Neural crest cell (in vitro differentiated cells): ENCODE results near the gene ATRNL1. TPM values are rescaled to one million over a fixed set of nuclear protein-coding genes. Genes with fewer than 3 reads are reported as not detected.
A peak's percentile ranks its signal among the peaks of the same experiment; 100 is the strongest.
"Not testable (repeated sequence)": the region's sequence is repeated elsewhere in the genome, so short reads cannot be mapped to it uniquely, and the experiment has no call there.

Source experiments
- DNase-seq: peaks from one replicate; pipeline ENCODE4 v3.0.0; 2021; ENCODE audit warnings: low read depth, mixed read lengths, low spot score
- H3K27ac Mint-ChIP-seq: one replicate; pipeline ENCODE4 v1.8.0; 2021; ENCODE audit warnings: mild to moderate bottlenecking, mixed read lengths; ENCODE audit not compliant: unreplicated experiment
- H3K27me3 Mint-ChIP-seq: 2 replicates; pipeline ENCODE4 v1.8.0; 2021; ENCODE audit warnings: low read depth, mild to moderate bottlenecking, mixed read lengths
- H3K36me3 Mint-ChIP-seq: 2 replicates; pipeline ENCODE4 v1.8.0; 2021; ENCODE audit warnings: low read depth, mild to moderate bottlenecking, mixed read lengths
- H3K4me1 Mint-ChIP-seq: 2 replicates; pipeline ENCODE4 v1.8.0; 2021; ENCODE audit warnings: mixed read lengths
- H3K4me3 Mint-ChIP-seq: one replicate; pipeline ENCODE4 v1.8.0; 2021; ENCODE audit warnings: mild to moderate bottlenecking, mixed read lengths
- H3K9me3 Mint-ChIP-seq: 2 replicates; pipeline ENCODE4 v1.8.0; 2021; ENCODE audit warnings: mixed read lengths
- CTCF ChIP-seq: fragments of 200-600 bp; sonication (generic); conservative IDR thresholded peaks from 2 replicates; pipeline ENCODE4 v1.5.0; 2021; ENCODE audit warnings: antibody characterized with exemption, mild to moderate bottlenecking
- total RNA-seq: library from RNA; stranded (reverse); gene quantifications from 2 replicates; pipeline ENCODE4 v1.2.1, GENCODE V29; 2021

The ATRNL1 gene
- total RNA-seq, 1 donor from 2014 or later, result 46.9 TPM

- H3K4me1 Mint-ChIP-seq, result peaks cover 15% of the 10 kb centered on the region
- no peak for DNase-seq
- no peaks in the 10 kb centered on the region for H3K27me3 Mint-ChIP-seq
- no peak overlapping the region for H3K4me3 Mint-ChIP-seq
- H3K9me3 Mint-ChIP-seq, result peaks cover 7% of the 10 kb centered on the region
- no peak for TF ChIP-seq CTCF
- peaks cover 8% of the 10 kb centered on the region for H3K36me3 Mint-ChIP-seq
- no peak overlapping the region for H3K27ac Mint-ChIP-seq
Measured at GRCh38 chr10:115827231-115828009, 734.3 kb downstream of the ATRNL1 start.

GRCh38 chr10:115828182-115828581 is 735.0 kb downstream of the ATRNL1 start:
- not testable (repeated sequence) for H3K27ac Mint-ChIP-seq, H3K4me3 Mint-ChIP-seq, DNase-seq, H3K27me3 Mint-ChIP-seq, H3K36me3 Mint-ChIP-seq, H3K9me3 Mint-ChIP-seq
- H3K4me1 Mint-ChIP-seq, result peaks cover 15% of the 10 kb centered on the region

- Mint-ChIP-seq H3K36me3 (peaks cover 3% of the 10 kb centered on the region), H3K27me3 (no peaks in the 10 kb centered on the region)
Measured at GRCh38 chr10:115829521-115830205, 736.5 kb downstream of the ATRNL1 start.

GRCh38 chr10:115830265-115830970 is 737.3 kb downstream of the ATRNL1 start:
- Mint-ChIP-seq H3K27ac (peak overlapping the region; percentile 11), H3K27me3 (no peaks in the 10 kb centered on the region), H3K4me3 (no peak overlapping the region), H3K4me1 (peaks cover 15% of the 10 kb centered on the region), H3K9me3 (peaks cover 2% of the 10 kb centered on the region), H3K36me3 (peaks cover 2% of the 10 kb centered on the region)
- DNase-seq, result no peak
- no peak for TF ChIP-seq CTCF

More at GRCh38 chr10:115829521-115830205, 736.5 kb downstream of the ATRNL1 start:
- peaks cover 3% of the 10 kb centered on the region for H3K9me3 Mint-ChIP-seq
- DNase-seq, result no peak
- no peak for TF ChIP-seq CTCF
- no peak overlapping the region for H3K27ac Mint-ChIP-seq
- H3K4me3 Mint-ChIP-seq, result no peak overlapping the region
- peaks cover 15% of the 10 kb centered on the region for H3K4me1 Mint-ChIP-seq

- Mint-ChIP-seq H3K9me3 (no peaks in the 10 kb centered on the region), H3K4me1 (peaks cover 15% of the 10 kb centered on the region), H3K27ac (no peak overlapping the region), H3K4me3 (no peak overlapping the region), H3K27me3 (no peaks in the 10 kb centered on the region), H3K36me3 (no peaks in the 10 kb centered on the region)
- no peak for TF ChIP-seq CTCF
- DNase-seq, result no peak
Measured at GRCh38 chr10:115831016-115831415, 737.9 kb downstream of the ATRNL1 start.
